H9 (cell line): Measurements from ENCODE around the gene ANTXR2. TPM values are rescaled to one million over a fixed set of nuclear protein-coding genes. Genes with fewer than 3 reads are reported as not detected.

ENCODE experiments used
- DNase-seq: peaks from one replicate; pipeline ENCODE4 v3.0.0-alpha.2; 2017
- H2AFZ ChIP-seq: one replicate; pipeline ENCODE4 v1.6.1; 2013; ENCODE audit warnings: mild to moderate bottlenecking, low read length, control low read depth, moderate library complexity
- H2AK5ac ChIP-seq: 2 replicates; pipeline ENCODE4 v1.6.1; 2013; ENCODE audit warnings: low read length, control low read depth, mixed read lengths; ENCODE audit not compliant: insufficient read length
- H2BK120ac ChIP-seq: one replicate; pipeline ENCODE4 v1.6.1; 2013; ENCODE audit warnings: low read depth, mild to moderate bottlenecking, low read length, control low read depth, inconsistent platforms; ENCODE audit not compliant: poor library complexity, severe bottlenecking
- H2BK12ac ChIP-seq: 2 replicates; pipeline ENCODE4 v1.6.1; 2013; ENCODE audit warnings: low read length, control low read depth, mixed read lengths, low read depth; ENCODE audit not compliant: insufficient read length
- H2BK15ac ChIP-seq: 2 replicates; pipeline ENCODE4 v1.6.1; 2013; ENCODE audit warnings: low read depth, low read length, control low read depth
- H2BK20ac ChIP-seq: one replicate; pipeline ENCODE4 v1.6.1; 2013; ENCODE audit warnings: low read depth, mild to moderate bottlenecking, low read length, control low read depth, inconsistent platforms; ENCODE audit not compliant: poor library complexity, severe bottlenecking
- H2BK5ac ChIP-seq: 2 replicates; pipeline ENCODE4 v1.6.1; 2013; ENCODE audit warnings: low read length, control low read depth, mixed read lengths; ENCODE audit not compliant: insufficient read length
- H3K14ac ChIP-seq: 2 replicates; pipeline ENCODE4 v1.6.1; 2013; ENCODE audit warnings: low read length, control low read depth; ENCODE audit not compliant: insufficient read depth
- H3K18ac ChIP-seq: 2 replicates; pipeline ENCODE4 v1.6.1; 2013; ENCODE audit warnings: low read depth, mild to moderate bottlenecking, mixed read lengths, low read length, control low read depth; ENCODE audit not compliant: insufficient read length
- H3K23ac ChIP-seq: 2 replicates; pipeline ENCODE4 v1.6.1; 2013; ENCODE audit warnings: low read length, control low read depth, mixed read lengths, low read depth; ENCODE audit not compliant: insufficient read length
- H3K23me2 ChIP-seq: 2 replicates; pipeline ENCODE4 v1.6.1; 2013; ENCODE audit warnings: low read depth, mild to moderate bottlenecking, mixed read lengths, low read length, control low read depth; ENCODE audit not compliant: insufficient read length, poor library complexity, severe bottlenecking
- H3K27ac ChIP-seq: 2 replicates; pipeline ENCODE4 v1.5.1; 2013; ENCODE audit warnings: low read length, control low read depth, mixed read lengths, low read depth; ENCODE audit not compliant: insufficient read length
- H3K27me3 ChIP-seq: 2 replicates; pipeline ENCODE4 v1.6.1; 2013; ENCODE audit warnings: low read length, control low read depth, inconsistent platforms; ENCODE audit not compliant: insufficient read depth
- H3K4ac ChIP-seq: 2 replicates; pipeline ENCODE4 v1.6.1; 2013; ENCODE audit warnings: low read depth, mild to moderate bottlenecking, control low read depth, inconsistent platforms, low read length, moderate library complexity
- H3K4me1 ChIP-seq: 2 replicates; pipeline ENCODE4 v1.6.1; 2013; ENCODE audit warnings: low read length, control low read depth, inconsistent platforms; ENCODE audit not compliant: insufficient read depth
- H3K4me2 ChIP-seq: 2 replicates; pipeline ENCODE4 v1.6.1; 2013; ENCODE audit warnings: low read length, control low read depth, mixed read lengths; ENCODE audit not compliant: insufficient read length, insufficient read depth
- H3K56ac ChIP-seq: 2 replicates; pipeline ENCODE4 v1.6.1; 2013; ENCODE audit warnings: low read depth, mild to moderate bottlenecking, mixed read lengths, low read length, control low read depth; ENCODE audit not compliant: insufficient read length
- H3K79me1 ChIP-seq: 2 replicates; pipeline ENCODE4 v1.6.1; 2013; ENCODE audit warnings: low read depth, mild to moderate bottlenecking, moderate library complexity, low read length, control low read depth, inconsistent platforms; ENCODE audit not compliant: insufficient read depth, poor library complexity, severe bottlenecking
- H3K79me2 ChIP-seq: 2 replicates; pipeline ENCODE4 v1.6.1; 2013; ENCODE audit warnings: low read length, control low read depth, inconsistent platforms; ENCODE audit not compliant: insufficient read depth
- H3K9ac ChIP-seq: 2 replicates; pipeline ENCODE4 v1.6.1; 2013; ENCODE audit warnings: low read length, control low read depth, mixed read lengths; ENCODE audit not compliant: insufficient read length; ENCODE audit errors: extremely low read depth
- H3K9me3 ChIP-seq: one replicate; pipeline ENCODE4 v1.6.1; 2013; ENCODE audit warnings: low read depth, low read length, inconsistent platforms; ENCODE audit not compliant: control insufficient read depth
- H3T11ph ChIP-seq: one replicate; pipeline ENCODE4 v1.6.1; 2013; ENCODE audit warnings: mild to moderate bottlenecking, low read length, control low read depth, inconsistent platforms
- H4K20me1 ChIP-seq: one replicate; pipeline ENCODE4 v1.6.1; 2013; ENCODE audit not compliant: control insufficient read depth, insufficient read length, insufficient read depth
- H4K5ac ChIP-seq: 2 replicates; pipeline ENCODE4 v1.6.1; 2013; ENCODE audit warnings: low read depth, mild to moderate bottlenecking, mixed read lengths, low read length, control low read depth; ENCODE audit not compliant: insufficient read length
- H4K8ac ChIP-seq: replicated peaks from 2 replicates; pipeline ENCODE4 v1.6.1; 2013; ENCODE audit warnings: low read length, control low read depth, mixed read lengths, low read depth; ENCODE audit not compliant: insufficient read length
- H4K91ac ChIP-seq: 2 replicates; pipeline ENCODE4 v1.6.1; 2013; ENCODE audit warnings: low read depth, mild to moderate bottlenecking, moderate library complexity, mixed read lengths, low read length, control low read depth; ENCODE audit not compliant: insufficient read length
- H3K27ac Mint-ChIP-seq, 3 experiments: 2 replicates in 2 of 3; 3 replicates in 1 of 3; pipeline ENCODE4 v1.8.0; 2020 to 2021; ENCODE audit warnings: mixed read lengths in 3 of 3, mild to moderate bottlenecking in 1 of 3, moderate library complexity in 1 of 3
- H3K27me3 Mint-ChIP-seq: 2 replicates; pipeline ENCODE4 v1.8.0; 2021; ENCODE audit warnings: low read depth, mild to moderate bottlenecking, moderate library complexity, mixed read lengths
- H3K36me3 Mint-ChIP-seq, 3 experiments: 2 replicates in 2 of 3; 3 replicates in 1 of 3; pipeline ENCODE4 v1.8.0; 2020 to 2021; ENCODE audit warnings: low read depth in 3 of 3, mixed read lengths in 3 of 3; ENCODE audit not compliant: insufficient read depth in 1 of 3
- H3K4me1 Mint-ChIP-seq, 2 experiments: 2 replicates each; pipeline ENCODE4 v1.8.0; 2020; ENCODE audit warnings: mixed read lengths in 2 of 2
- H3K4me3 Mint-ChIP-seq, 2 experiments: 2 replicates in 1 of 2; 3 replicates in 1 of 2; pipeline ENCODE4 v1.8.0; 2020 to 2021; ENCODE audit warnings: mild to moderate bottlenecking in 2 of 2, mixed read lengths in 2 of 2, moderate library complexity in 1 of 2
- H3K9me3 Mint-ChIP-seq, 2 experiments: 2 replicates in 1 of 2; 3 replicates in 1 of 2; pipeline ENCODE4 v1.8.0; 2020; ENCODE audit warnings: mild to moderate bottlenecking in 2 of 2, mixed read lengths in 2 of 2, moderate library complexity in 1 of 2
- CTCF ChIP-seq: fragments of 200-600 bp; sonication (generic); conservative IDR thresholded peaks from 3 replicates; pipeline ENCODE4 v1.8.0; 2021; ENCODE audit warnings: antibody characterized with exemption, mild to moderate bottlenecking
- WGBS: extraction: QIAGEN DNeasy Blood & Tissue Kit; methylation state at CpG from one replicate; pipeline ENCODE4 v1.1.7; 2013; ENCODE audit warnings: missing lambda C conversion rate, low lambda C conversion rate, mixed read lengths; ENCODE audit not compliant: insufficient read length; ENCODE audit errors: extremely low coverage; 5-methylcytosine and 5-hydroxymethylcytosine counted together
- total RNA-seq: library from RNA; stranded (reverse); gene quantifications from 2 replicates; pipeline ENCODE4 v1.2.1, GENCODE V29; 2021

ANTXR2 gene
- total RNA-seq, 1 experiment from 2014 or later = 4.7 TPM

GRCh38 chr4:79874197-79874596 is 198.8 kb downstream of the ANTXR2 start:
- Histone ChIP-seq H2BK15ac (no peak overlapping the region), H3K79me1 (no peaks in the 10 kb centered on the region), H2AK5ac (no peak overlapping the region), H3K9ac (no peak overlapping the region), H3K23ac (no peak overlapping the region), H3K4me1 (no peaks in the 10 kb centered on the region), H4K8ac (no peak overlapping the region), H3K23me2 (no peaks in the 10 kb centered on the region), H3T11ph (no peak overlapping the region), H2BK120ac (no peak overlapping the region), H4K20me1 (no peaks in the 10 kb centered on the region), H4K91ac (no peak overlapping the region), H2BK5ac (no peak overlapping the region), H3K27ac (no peak overlapping the region), H3K9me3 (no peaks in the 10 kb centered on the region), H3K56ac (no peak overlapping the region), H3K18ac (no peak overlapping the region), H3K14ac (no peak overlapping the region), H2BK12ac (no peak overlapping the region), H3K4ac (no peak overlapping the region), H2BK20ac (no peak overlapping the region), H3K4me2 (no peak overlapping the region), H2AFZ (no peak overlapping the region), H3K27me3 (no peaks in the 10 kb centered on the region), H4K5ac (no peak overlapping the region), H3K79me2 (no peaks in the 10 kb centered on the region)
- WGBS = no CpG with 5 or more reads among the region's 2 CpGs
- Mint-ChIP-seq H3K27me3 (no peaks in the 10 kb centered on the region), H3K36me3 (no peaks in the 10 kb centered on the region), H3K27ac (no peak overlapping the region), H3K4me1 (no peaks in the 10 kb centered on the region), H3K9me3 (peaks cover 0 to 2% of the 10 kb centered on the region in 2 experiments; a peak in 1 of 5 replicates), H3K4me3 (no peak overlapping the region)
- DNase-seq = no peak
- no peak for TF ChIP-seq CTCF
